ENCODE results near the gene TMEM163. TPM values are rescaled to one million over a fixed set of nuclear protein-coding genes. Genes with fewer than 3 reads are reported as not detected.
A peak's percentile ranks its signal among the peaks of the same experiment; 100 is the strongest.
"Not testable (repeated sequence)": the region's sequence is repeated elsewhere in the genome, so short reads cannot be mapped to it uniquely, and the experiment has no call there.

Gene TMEM163
- 0.09 and 0.34 TPM in 2 replicates for total RNA-seq

- peak; percentile 38 for DNase-seq
These were observed at the start of gene TMEM163 for GRCh38 chr2:134718817-134719814. Gene TMEM163, minus strand, starts transcription at chr2:134719000.

GRCh38 chr2:134766583-134766982, 47.8 kb upstream of the TMEM163 start:
- no peak for DNase-seq

GRCh38 chr2:134765987-134766386, 47.2 kb upstream of the TMEM163 start:
- no peak for DNase-seq

GRCh38 chr2:134764164-134764563, 45.4 kb upstream of the TMEM163 start:
- DNase-seq: no peak

GRCh38 chr2:134763164-134763710, 44.4 kb upstream of the TMEM163 start:
- no peak for DNase-seq

GRCh38 chr2:134762508-134762907, 43.7 kb upstream of the TMEM163 start:
- DNase-seq: no peak

- no peak for DNase-seq
These were observed 41.6 kb upstream of the TMEM163 start for GRCh38 chr2:134760385-134760784.

- no peak for DNase-seq
These were observed 39.8 kb upstream of the TMEM163 start for GRCh38 chr2:134758633-134759032.

- DNase-seq: not testable (repeated sequence)
These were observed 33.2 kb upstream of the TMEM163 start for GRCh38 chr2:134751981-134752380.

- no peak for DNase-seq
These were observed 26.7 kb upstream of the TMEM163 start for GRCh38 chr2:134745546-134745945.

- DNase-seq: no peak
These were observed 26.2 kb upstream of the TMEM163 start for GRCh38 chr2:134745023-134745422.

GRCh38 chr2:134739879-134740301, 21.1 kb upstream of the TMEM163 start:
- peak; percentile 29 for DNase-seq

- DNase-seq: no peak
These were observed 20.6 kb upstream of the TMEM163 start for GRCh38 chr2:134739236-134739878.

GRCh38 chr2:134738141-134738870, 19.5 kb upstream of the TMEM163 start:
- DNase-seq: peak; percentile 28

- no peak for DNase-seq
These were observed 18.9 kb upstream of the TMEM163 start for GRCh38 chr2:134737671-134738070.

GRCh38 chr2:134736167-134736880, 17.5 kb upstream of the TMEM163 start:
- peak; percentile 91 for DNase-seq

- no peak for DNase-seq
These were observed 9.4 kb upstream of the TMEM163 start for GRCh38 chr2:134728163-134728562.

- DNase-seq: peak; percentile 71
These were observed 8.6 kb upstream of the TMEM163 start for GRCh38 chr2:134727385-134727784.

GRCh38 chr2:134726645-134727044, 7.8 kb upstream of the TMEM163 start:
- no peak for DNase-seq

GRCh38 chr2:134725876-134726275, 7.1 kb upstream of the TMEM163 start:
- DNase-seq: no peak

- DNase-seq: no peak
These were observed 5.5 kb upstream of the TMEM163 start for GRCh38 chr2:134724341-134724740.

GRCh38 chr2:134723742-134724141, 4.9 kb upstream of the TMEM163 start:
- not testable (repeated sequence) for DNase-seq

Measured in dermis blood vessel endothelial cell (primary cell).